NCI-H446 (cell line): ENCODE measurements around the gene FEV.
A peak's percentile ranks its signal among the peaks of the same experiment; 100 is the strongest.

Experiments used
- DNase-seq, 2 experiments: peaks; one replicate each; lab custom pipeline; 2025; lab: John Stamatoyannopoulos, UW

The FEV gene

GRCh38 chr2:219017201-219017931 lies 32.4 kb upstream of the FEV start:
- DNase-seq, result peak; percentile 83 to 96

- no peak for DNase-seq
These were observed 31.7 kb upstream of the FEV start for GRCh38 chr2:219016721-219017120.

DNA sequence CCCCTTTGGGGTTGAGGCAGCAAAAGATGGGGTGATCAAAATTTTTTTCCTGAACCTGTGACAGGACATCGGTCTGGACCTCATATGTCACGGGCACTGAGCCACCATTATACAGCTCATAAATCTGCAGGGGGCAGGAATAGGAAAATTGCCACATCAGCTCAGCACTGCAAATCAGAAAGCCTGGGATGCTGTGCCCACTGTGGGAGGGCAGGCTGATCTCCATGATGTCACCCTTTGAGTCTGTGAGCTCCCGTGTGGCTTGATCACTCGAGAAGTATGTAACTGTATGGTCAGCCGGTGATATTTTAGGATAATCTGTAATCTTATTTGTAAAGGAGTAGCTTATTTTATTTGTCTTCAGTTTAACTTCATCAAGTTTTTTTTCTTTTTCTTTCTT lies 25.9 kb upstream of the FEV start:
- no peak for DNase-seq

DNA sequence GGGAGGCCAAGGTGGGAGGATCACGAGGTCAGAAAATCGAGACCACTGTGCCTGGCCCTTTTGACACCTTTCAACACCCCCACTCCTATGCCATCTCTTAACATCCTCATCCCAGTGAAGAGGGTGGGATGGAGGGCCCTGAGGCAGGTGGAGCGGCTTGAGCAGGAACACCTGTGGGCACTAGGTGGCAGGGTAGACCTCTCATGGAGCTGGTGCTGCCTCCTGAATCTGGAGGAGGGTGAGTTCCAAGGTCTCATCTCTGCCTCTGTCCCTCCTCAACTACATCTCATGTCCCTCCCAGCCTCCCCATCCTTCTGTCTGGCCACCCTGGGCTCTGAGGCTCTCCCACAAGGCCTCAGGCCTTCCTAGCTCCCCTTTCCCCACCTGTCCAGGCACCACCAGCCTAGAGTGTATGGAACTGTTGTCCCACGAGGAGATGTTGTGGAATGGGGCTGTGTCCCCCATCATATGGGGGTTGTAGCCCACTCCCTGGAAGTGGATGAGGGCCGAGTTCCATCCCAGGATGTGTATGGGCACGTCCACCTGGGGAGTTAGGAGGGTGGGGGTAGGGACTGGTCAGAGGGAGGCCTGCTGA lies 25.3 kb upstream of the FEV start:
- peak in 1 of 2 experiments; percentile 41 for DNase-seq

DNA sequence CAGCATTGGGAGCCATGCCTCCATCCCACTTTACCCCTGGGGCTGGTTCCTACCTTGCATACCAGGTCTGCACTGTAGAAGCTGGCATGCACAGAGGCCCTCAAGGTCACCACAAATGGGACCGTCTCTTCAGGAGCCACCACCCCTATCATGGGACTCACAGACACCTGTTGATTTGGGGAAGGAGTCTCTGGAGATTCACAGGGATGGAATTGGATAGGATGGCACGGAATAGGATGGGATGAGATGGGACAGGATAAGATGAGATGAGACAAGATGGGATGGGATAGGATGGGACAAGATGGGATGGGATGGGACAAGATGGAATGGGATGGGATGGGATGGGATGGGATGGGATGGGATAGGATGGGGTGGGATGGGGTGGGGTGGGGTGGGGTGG lies 24.3 kb upstream of the FEV start:
- no peak for DNase-seq

DNA sequence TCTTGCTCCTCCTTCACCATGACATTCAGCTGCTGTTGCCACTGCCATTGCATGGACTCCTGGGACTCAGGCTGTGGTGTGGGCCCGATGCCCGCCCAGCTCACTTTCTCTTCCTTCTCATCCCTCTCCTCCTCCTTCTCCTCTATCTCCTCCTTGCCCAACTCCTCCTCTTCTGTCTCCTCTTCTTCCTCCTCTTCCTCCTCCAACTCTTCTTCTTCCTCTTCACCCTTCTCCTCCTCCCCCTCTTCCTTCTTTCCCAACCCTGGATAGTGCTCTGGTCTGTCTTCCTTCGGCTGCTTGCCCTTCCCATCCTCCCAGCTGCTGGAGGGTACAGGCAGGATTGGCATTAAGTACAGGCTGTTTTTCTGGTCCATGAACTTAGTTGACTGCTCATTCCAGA lies 19.0 kb upstream of the FEV start:
- DNase-seq, result no peak

DNA sequence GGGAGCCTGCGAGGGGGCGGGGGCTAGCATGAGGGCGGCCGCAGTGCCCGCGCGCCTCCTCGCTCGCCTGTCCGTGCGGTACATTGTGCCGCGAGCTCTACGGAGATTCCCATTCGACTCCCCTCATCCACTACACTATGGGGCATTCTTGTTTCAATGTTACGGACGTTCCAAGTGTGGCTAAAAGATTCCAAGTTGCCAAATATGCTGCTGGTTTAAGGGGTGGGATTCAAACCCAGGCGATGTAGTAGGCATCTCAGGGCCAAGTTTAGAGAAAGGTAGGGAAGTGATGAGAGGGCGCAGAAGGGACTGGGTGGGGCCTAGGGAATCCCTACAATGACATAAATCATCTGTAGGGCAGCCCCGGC lies 18.3 kb upstream of the FEV start:
- no peak for DNase-seq

GRCh38 chr2:219002395-219003266 lies 17.6 kb upstream of the FEV start:
- no peak for DNase-seq

- no peak for DNase-seq
These were observed 16.8 kb upstream of the FEV start for GRCh38 chr2:219001577-219002394.

DNA sequence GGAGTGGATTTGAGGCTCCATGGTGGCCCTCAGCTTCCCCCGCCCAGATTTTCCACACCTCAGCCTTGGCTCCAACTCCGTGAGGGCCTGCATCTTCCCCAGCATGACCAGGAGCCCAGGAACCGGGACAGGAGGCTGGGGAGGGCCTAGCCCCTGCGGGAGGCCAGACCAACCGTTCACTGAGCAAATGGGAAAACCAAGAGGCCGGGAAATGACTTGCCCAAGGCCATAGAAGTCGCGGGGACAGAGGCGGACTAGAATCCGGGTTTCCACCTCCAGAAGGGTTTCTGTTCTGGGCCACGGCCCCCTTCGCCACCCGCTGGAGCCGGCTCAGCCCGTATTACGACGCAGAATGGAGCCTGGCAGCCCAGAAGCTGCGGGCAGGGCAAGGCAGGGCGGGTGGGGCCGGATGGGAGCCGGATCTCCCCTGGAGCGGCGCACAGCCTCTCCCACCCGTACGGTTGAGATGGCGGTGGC lies 16.2 kb upstream of the FEV start:
- DNase-seq, result no peak

DNA sequence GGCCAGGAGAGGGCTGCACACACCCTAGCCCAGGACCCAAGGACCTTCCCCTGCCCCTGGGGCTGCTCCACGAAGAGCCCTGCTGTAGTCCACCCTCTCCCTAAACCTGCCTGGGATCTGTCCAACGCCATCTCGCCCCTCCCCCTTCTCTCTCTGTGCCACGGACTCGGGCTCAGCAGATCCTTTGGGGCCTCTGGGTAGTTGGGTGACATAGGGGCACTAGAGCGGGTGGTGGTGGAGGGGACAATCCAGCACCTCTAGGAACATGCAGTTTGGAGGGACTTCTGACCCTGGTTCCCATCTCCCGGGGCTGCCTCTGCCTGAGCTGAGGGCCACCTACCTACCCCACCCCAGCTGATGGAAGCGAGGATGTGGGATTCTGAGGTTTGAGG lies 15.6 kb upstream of the FEV start:
- DNase-seq, result no peak

DNA sequence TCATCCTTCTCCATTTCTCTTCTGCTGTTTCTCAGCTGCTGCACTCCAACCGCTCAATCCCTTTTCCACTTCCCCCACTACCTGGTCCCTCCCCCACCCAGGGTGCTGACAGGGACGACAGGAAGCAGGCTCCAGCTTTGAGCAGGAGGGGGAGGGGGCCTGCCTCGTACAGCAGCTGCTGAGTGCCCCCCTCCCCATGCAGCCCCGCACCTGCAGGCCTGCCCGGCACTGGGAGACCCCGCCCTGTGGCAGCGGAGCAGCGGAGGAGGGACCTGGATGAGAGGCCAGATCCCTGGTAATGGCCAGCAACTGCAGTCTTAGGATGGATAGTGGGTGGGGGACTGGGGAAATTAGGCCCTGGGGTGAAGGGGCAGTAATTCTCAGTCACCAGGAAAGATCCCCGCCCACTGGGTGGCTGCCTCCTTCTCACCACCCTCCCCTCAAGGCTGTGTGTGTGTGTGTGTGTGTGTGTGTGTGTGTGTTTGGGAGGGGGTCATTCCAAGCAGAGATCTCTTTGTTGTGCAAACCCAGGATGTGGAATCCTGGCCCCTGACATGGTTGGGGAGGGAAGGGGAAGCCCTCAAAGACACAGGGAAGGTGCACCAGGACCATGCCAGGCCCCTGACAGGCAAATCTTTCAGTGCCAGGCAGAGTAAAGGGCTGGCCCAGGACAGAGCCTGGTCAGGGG lies 15.0 kb upstream of the FEV start:
- no peak for DNase-seq

DNA sequence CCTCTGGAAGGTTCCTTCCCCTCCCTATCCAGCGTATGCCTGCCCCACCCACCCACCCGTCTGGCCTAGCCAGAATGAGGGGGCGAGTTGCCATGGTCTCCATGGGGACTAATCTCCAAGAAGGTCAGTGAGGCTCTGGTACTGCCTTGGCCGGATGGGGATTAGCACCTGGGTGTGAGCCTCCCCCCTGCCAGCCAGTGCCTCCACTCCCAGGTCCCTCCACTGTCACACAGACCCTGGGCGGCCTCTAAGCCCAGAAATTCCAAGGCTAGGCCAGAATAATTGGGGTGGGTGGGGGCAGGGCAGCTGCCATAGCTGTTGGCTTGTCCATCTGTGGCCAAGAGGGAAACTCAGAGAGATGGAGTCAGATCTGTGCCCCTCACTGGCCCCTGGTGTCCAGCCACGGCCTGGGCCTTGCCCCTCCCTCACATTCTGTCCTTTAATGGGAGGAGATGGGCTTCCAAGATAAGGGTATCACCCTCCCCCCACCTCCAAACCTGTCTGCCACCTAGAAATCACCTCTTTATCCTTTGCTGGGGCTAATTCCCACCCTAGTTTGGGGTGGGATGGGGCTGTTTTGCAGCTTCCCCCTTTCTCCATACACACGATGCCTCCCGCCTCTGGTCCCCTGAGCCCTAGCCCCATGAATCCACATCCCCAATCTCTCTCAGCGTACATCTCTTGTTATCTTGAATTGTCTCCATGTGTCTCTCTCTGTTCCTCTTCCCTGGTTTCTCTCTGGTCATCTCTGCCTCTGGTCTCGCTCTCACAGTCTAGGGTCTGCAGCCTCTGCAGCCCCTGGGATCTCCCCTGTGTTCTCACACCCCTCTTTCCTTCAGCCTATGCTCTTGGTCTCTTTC lies 14.3 kb upstream of the FEV start:
- no peak for DNase-seq

GRCh38 chr2:218998414-218999002 lies 13.5 kb upstream of the FEV start:
- no peak for DNase-seq

DNA sequence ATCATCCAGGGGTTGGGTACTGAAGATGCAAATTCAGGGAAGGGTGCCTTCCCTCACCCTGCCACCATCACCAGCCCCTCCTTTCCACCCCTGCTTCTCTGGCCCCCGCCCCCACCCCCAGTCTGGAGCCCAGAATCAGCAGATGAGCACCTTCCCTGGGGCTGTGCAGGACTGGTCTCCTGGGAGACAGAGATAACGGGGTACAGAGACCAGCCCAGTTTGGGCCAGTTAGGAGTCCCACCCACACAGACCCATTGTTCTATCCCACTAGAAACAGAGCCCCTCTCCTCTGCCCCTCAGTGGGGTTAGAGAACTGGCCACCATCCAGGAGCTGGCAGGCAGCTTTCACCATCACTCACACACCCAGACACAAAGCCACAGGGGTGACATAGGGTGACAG lies 12.7 kb upstream of the FEV start:
- DNase-seq, result no peak

DNA sequence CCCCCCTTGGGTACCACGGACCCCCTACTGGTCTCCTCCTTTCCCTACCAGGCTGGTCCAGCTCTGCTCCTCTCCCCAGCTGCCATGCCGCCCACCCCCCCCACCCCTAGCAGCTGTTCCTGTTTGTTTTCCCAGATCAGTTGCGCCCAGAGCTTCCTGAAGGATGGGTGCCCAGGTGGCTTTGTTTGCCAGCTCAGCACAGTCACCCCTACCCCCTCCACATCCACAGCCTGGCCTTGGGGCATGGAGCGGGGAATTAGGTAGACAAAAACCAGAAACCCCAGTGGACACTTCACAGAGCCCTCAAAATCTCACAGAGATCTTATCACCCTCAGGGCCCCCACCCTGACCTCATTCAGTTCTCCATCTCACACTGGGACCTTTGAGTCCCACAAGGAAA lies 12.0 kb upstream of the FEV start:
- peak in 1 of 2 experiments; percentile 48 for DNase-seq

DNA sequence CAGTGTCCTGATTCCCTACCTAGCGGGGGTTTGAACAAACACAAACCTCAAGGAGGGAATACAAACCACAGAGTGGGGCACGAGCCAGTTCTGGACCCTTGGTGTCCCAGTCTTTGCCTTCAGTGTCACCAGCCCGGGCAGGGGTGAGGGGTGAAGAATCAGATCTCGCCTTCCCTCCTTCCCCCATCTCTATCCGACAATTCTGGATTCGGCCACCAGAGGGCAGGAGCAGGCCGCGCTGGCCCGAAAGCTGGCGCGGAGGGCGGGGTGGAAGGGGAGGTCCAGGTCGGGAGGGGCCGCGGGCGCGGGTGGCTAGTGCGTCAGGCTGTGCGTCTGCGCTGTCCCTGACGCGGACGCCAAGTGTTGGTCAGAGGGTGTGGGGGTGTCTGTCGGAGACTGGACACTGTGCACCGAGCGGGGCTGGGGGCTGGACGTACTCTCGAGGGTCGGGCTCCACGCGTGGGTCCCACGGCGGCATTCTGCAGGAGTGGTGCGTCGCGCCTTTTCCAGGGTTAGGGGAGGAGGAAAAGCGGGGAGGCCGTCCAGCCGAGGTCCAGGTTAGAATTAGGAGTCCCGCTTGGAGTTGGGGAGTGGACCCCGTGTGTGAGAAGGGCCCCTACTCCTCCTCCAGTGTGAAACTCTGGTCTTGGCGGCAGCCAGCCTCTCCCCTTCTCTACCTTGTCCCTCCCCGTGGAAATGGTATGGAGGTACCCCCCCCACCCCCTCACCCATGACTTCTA lies 11.2 kb upstream of the FEV start:
- DNase-seq, result peak; percentile 61 to 90

DNA sequence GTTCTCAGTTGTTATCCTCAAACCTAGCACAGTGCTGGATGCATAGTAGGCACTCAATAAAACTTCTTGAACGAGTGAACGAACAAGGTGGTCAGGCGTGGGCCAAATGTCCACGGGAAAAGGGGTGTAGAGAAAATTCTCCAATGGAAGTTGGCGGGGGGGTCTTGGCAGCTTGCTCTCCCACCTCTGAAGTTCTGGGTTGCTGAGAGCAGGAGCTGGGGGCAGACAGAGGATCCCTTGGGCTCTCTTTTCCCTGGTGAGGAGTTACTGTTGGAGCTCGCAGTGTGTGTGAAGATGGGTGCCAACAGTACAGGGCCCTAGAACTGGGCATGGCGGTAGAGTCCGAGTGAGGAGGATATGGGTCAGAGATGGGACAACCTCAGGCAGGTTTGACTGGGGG lies 10.6 kb upstream of the FEV start:
- no peak for DNase-seq
